Measurements from ENCODE around the gene RPRD1B. TPM values are rescaled to one million over a fixed set of nuclear protein-coding genes. Genes with fewer than 3 reads are reported as not detected.

RPRD1B gene
- total and polyA plus RNA-seq, 2 experiments from 2014 or later: 7.3 to 24.3 TPM

GRCh38 chr20:38065764-38066375 lies 32.3 kb downstream of the RPRD1B start:
- Histone ChIP-seq H4K20me1 (replicated peaks; ENCODE audit: insufficient read depth) (peaks cover 7% of the 10 kb centered on the region; the same call in 1 of the 2 replicates), H3K9me2 (ENCODE audit: insufficient read depth) (no peaks in the 10 kb centered on the region), H3K79me2 (replicated peaks; ENCODE audit: insufficient read depth) (0 out of 2 replicates have a peak, but pooled peaks cover 2% of the 10 kb centered on the region), H3K27me3 (ENCODE audit: insufficient read depth) (no peaks in the 10 kb centered on the region), H3F3A (replicated peaks; ENCODE audit: low read depth) (no peaks in the 10 kb centered on the region), H3K4me1 (ENCODE audit: insufficient read depth) (no peaks in the 10 kb centered on the region), H3K4me3 (no peak overlapping the region), H3K27ac (ENCODE audit: low read depth) (no peak overlapping the region), H3K36me3 (ENCODE audit: insufficient read depth) (peaks cover 41% of the 10 kb centered on the region), H3K4me2 (no peak overlapping the region), H2AFZ (no peak overlapping the region)
- no peak for DNase-seq (ENCODE audit: low spot score)
- no peak for ATAC-seq
- Mint-ChIP-seq H3K4me1 (no peaks in the 10 kb centered on the region), H3K9me3 (no peaks in the 10 kb centered on the region), H3K27ac (no peak overlapping the region), H3K27me3 (ENCODE audit: insufficient read depth, low read depth, poor library complexity) (no peaks in the 10 kb centered on the region), H3K4me3 (no peak overlapping the region), H3K36me3 (ENCODE audit: low read depth) (peaks cover 47% of the 10 kb centered on the region)
- TF ChIP-seq EZH2 (IDR thresholded peaks at IDR 0.05; ENCODE audit: low read depth, unreplicated experiment) (no peak), CTCF (conservative IDR thresholded peaks at IDR 0.05; ENCODE audit: low read depth in 2 of 2) (no peak), JUNB (IDR thresholded peaks at IDR 0.05; ENCODE audit: unreplicated experiment) (no peak), CREB1 (CRISPR knock-in tag; IDR thresholded peaks at IDR 0.05; ENCODE audit: low read depth) (no peak), ZNF114 (CRISPR knock-in tag; IDR thresholded peaks at IDR 0.05) (no peak), STAT1 (IDR thresholded peaks at IDR 0.05; ENCODE audit: unreplicated experiment) (no peak), POLR2AphosphoS5 (IDR thresholded peaks at IDR 0.05; ENCODE audit: low read depth) (no peak), ZNF331 (CRISPR knock-in tag; IDR thresholded peaks at IDR 0.05; ENCODE audit: low read depth) (no peak), EZH2phosphoT487 (IDR thresholded peaks at IDR 0.05; ENCODE audit: unreplicated experiment) (no peak), REST (IDR thresholded peaks at IDR 0.05; ENCODE audit: unreplicated experiment) (no peak), ZNF462 (CRISPR knock-in tag; IDR thresholded peaks at IDR 0.05) (no peak)
